ENCODE data around the gene SFTPD.
"Not testable (repeated sequence)": the region's sequence is repeated elsewhere in the genome, so short reads cannot be mapped to it uniquely, and the experiment has no call there.

Gene SFTPD

DNA sequence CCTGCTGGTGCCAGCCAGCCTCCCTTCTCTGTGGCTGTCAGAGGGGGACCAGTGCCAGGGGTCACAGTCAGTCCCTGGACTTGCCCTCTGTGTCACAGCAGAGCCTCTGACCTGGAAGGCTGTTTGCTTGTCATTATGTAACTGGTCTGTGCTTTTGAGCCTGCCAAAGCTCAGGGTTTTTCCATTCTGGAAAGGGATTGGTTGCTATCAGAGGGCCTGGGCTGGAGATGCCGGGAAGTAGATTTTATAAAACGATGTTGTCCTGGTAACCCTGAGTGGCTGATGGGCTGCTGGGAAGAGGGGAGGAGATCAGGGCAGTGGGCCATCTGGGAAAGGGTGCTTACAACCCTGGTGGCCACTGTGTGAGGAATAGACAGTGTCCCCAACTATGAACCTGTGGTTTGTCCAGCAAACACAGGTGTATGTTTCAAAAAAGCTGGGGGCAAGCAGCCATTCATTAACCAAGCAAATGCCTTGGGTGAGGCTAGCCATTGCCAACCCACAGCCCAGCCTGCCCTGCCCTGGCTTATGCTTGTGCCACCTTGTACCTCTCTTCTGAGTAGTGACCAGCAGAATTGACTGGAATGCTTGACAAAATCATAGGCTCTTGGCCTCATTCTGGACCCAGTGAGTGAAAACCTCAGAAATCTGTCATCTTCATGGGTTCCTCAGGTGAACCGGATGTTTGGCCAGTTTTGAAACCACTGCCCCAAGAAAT lies 21.6 kb downstream of the SFTPD start:
- no CpG with 5 or more reads among the region's 3 CpGs for WGBS (ENCODE audit: extremely low coverage, insufficient coverage, low lambda C conversion rate)
- no peak overlapping the region for H3K9ac ChIP-seq (ENCODE audit: low read length)
- H3K27me3 ChIP-seq (ENCODE audit: insufficient read depth, low read length, poor library complexity): no peaks in the 10 kb centered on the region
- H3K23ac ChIP-seq (ENCODE audit: low read length): no peak overlapping the region
- H2BK5ac ChIP-seq (ENCODE audit: low read length): no peak overlapping the region
- H3K4me2 ChIP-seq (ENCODE audit: low read length): no peak overlapping the region
- no peak overlapping the region for H3K27ac ChIP-seq (ENCODE audit: low read depth, low read length)
- H3K36me3 ChIP-seq (ENCODE audit: control insufficient read depth, insufficient read depth, low read length): no peaks in the 10 kb centered on the region
- H3K56ac ChIP-seq (ENCODE audit: low read length): no peak overlapping the region
- H3K18ac ChIP-seq (ENCODE audit: low read length): no peak overlapping the region
- no peak overlapping the region for H4K8ac ChIP-seq (ENCODE audit: low read depth, low read length)
- no peaks in the 10 kb centered on the region for H3K4me1 ChIP-seq (ENCODE audit: control insufficient read depth, low read depth, low read length)
- no peak overlapping the region for H2AK5ac ChIP-seq (ENCODE audit: low read length)
- no peak overlapping the region for H4K5ac ChIP-seq (ENCODE audit: low read length)
- H3K4me3 ChIP-seq (ENCODE audit: low read length): no peak overlapping the region
- H3K79me2 ChIP-seq (ENCODE audit: control insufficient read depth, insufficient read depth, low read length): no peaks in the 10 kb centered on the region
- H2BK120ac ChIP-seq (ENCODE audit: low read depth, low read length): no peak overlapping the region
- no peaks in the 10 kb centered on the region for H3K79me1 ChIP-seq (ENCODE audit: low read length)
- no peak overlapping the region for H3K4ac ChIP-seq (ENCODE audit: low read depth, low read length)
- no peak overlapping the region for H2BK15ac ChIP-seq (replicated peaks; ENCODE audit: low read depth)
- no peak for DNase-seq

DNA sequence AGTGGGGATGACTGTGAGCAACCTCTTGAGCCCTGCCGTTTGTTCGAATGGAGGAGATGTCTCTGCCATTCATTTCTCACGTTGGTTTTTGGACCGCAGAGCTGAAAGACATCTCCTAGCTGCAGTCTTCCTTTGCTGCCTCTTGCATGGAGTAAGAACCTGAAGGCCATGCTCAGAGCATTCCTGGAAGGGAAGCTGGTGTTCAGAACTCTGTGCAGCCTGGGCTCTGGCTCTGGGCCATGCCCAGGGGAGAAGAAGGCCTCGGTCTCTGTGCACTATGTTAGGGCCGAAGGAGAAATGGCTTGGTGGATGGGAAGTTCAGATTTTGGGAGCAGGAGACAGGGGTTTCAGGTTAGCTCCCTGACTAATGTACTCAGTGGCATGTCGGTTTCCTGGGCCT lies 22.9 kb downstream of the SFTPD start:
- Histone ChIP-seq H3K79me2 (ENCODE audit: control insufficient read depth, insufficient read depth, low read length) (no peaks in the 10 kb centered on the region), H3K9ac (ENCODE audit: low read length) (no peak overlapping the region), H2BK15ac (replicated peaks; ENCODE audit: low read depth) (no peak overlapping the region), H3K56ac (ENCODE audit: low read length) (no peak overlapping the region), H4K5ac (ENCODE audit: low read length) (no peak overlapping the region), H2AK5ac (ENCODE audit: low read length) (no peak overlapping the region), H3K36me3 (ENCODE audit: control insufficient read depth, insufficient read depth, low read length) (no peaks in the 10 kb centered on the region), H3K4ac (ENCODE audit: low read depth, low read length) (no peak overlapping the region), H4K8ac (ENCODE audit: low read depth, low read length) (no peak overlapping the region), H3K4me2 (ENCODE audit: low read length) (no peak overlapping the region), H3K4me3 (ENCODE audit: low read length) (no peak overlapping the region), H3K18ac (ENCODE audit: low read length) (no peak overlapping the region), H2BK120ac (ENCODE audit: low read depth, low read length) (no peak overlapping the region), H3K79me1 (ENCODE audit: low read length) (no peaks in the 10 kb centered on the region), H2BK5ac (ENCODE audit: low read length) (no peak overlapping the region), H3K27ac (ENCODE audit: low read depth, low read length) (no peak overlapping the region), H3K4me1 (ENCODE audit: control insufficient read depth, low read depth, low read length) (no peaks in the 10 kb centered on the region), H3K27me3 (ENCODE audit: insufficient read depth, low read length, poor library complexity) (no peaks in the 10 kb centered on the region), H3K23ac (ENCODE audit: low read length) (no peak overlapping the region)
- WGBS (ENCODE audit: extremely low coverage, insufficient coverage, low lambda C conversion rate): no CpG with 5 or more reads among the region's 7 CpGs
- no peak for DNase-seq

DNA sequence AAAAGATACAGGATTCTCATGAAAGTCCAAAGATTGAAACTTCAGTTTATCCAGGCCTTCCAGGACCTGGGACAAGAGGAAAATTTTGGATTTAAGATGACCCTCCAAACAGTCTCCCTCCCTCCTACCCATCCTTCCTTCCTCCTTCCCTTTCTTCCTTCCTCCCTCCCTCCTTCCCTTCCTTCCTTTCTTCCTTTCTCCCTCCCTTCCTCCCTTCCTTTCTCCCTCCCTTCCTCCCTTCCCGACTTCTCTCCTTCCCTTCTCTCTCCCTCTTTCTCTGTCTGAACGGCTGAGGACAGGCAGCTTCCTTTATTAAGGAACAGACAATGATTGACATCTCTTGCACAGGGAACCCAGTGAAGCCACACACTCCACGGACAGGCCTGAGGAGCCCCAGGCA lies 23.3 kb downstream of the SFTPD start:
- H2AK5ac ChIP-seq (ENCODE audit: low read length): no peak overlapping the region
- H3K4ac ChIP-seq (ENCODE audit: low read depth, low read length): no peak overlapping the region
- H4K5ac ChIP-seq (ENCODE audit: low read length): no peak overlapping the region
- no peak overlapping the region for H2BK120ac ChIP-seq (ENCODE audit: low read depth, low read length)
- DNase-seq: no peak
- no peak overlapping the region for H3K4me3 ChIP-seq (ENCODE audit: low read length)
- WGBS (ENCODE audit: extremely low coverage, insufficient coverage, low lambda C conversion rate): no CpG with 5 or more reads among the region's 3 CpGs
- no peak overlapping the region for H3K27ac ChIP-seq (ENCODE audit: low read depth, low read length)
- H3K9ac ChIP-seq (ENCODE audit: low read length): no peak overlapping the region
- H3K79me2 ChIP-seq (ENCODE audit: control insufficient read depth, insufficient read depth, low read length): no peaks in the 10 kb centered on the region
- no peak overlapping the region for H2BK5ac ChIP-seq (ENCODE audit: low read length)
- no peaks in the 10 kb centered on the region for H3K27me3 ChIP-seq (ENCODE audit: insufficient read depth, low read length, poor library complexity)
- H3K36me3 ChIP-seq (ENCODE audit: control insufficient read depth, insufficient read depth, low read length): no peaks in the 10 kb centered on the region
- H2BK15ac ChIP-seq (replicated peaks; ENCODE audit: low read depth): no peak overlapping the region
- no peak overlapping the region for H3K23ac ChIP-seq (ENCODE audit: low read length)
- no peak overlapping the region for H4K8ac ChIP-seq (ENCODE audit: low read depth, low read length)
- no peak overlapping the region for H3K18ac ChIP-seq (ENCODE audit: low read length)
- no peaks in the 10 kb centered on the region for H3K79me1 ChIP-seq (ENCODE audit: low read length)
- no peaks in the 10 kb centered on the region for H3K4me1 ChIP-seq (ENCODE audit: control insufficient read depth, low read depth, low read length)
- no peak overlapping the region for H3K4me2 ChIP-seq (ENCODE audit: low read length)
- H3K56ac ChIP-seq (ENCODE audit: low read length): no peak overlapping the region

- no peaks in the 10 kb centered on the region for H3K4me1 ChIP-seq (ENCODE audit: control insufficient read depth, low read depth, low read length)
- no peak overlapping the region for H2AK5ac ChIP-seq (ENCODE audit: low read length)
- H3K27ac ChIP-seq (ENCODE audit: low read depth, low read length): no peak overlapping the region
- no peak overlapping the region for H3K4ac ChIP-seq (ENCODE audit: low read depth, low read length)
- H2BK5ac ChIP-seq (ENCODE audit: low read length): no peak overlapping the region
- no peak overlapping the region for H2BK120ac ChIP-seq (ENCODE audit: low read depth, low read length)
- no peak overlapping the region for H3K18ac ChIP-seq (ENCODE audit: low read length)
- no peak overlapping the region for H3K4me3 ChIP-seq (ENCODE audit: low read length)
- H3K23ac ChIP-seq (ENCODE audit: low read length): no peak overlapping the region
- no peaks in the 10 kb centered on the region for H3K27me3 ChIP-seq (ENCODE audit: insufficient read depth, low read length, poor library complexity)
- no CpG with 5 or more reads among the region's 8 CpGs for WGBS (ENCODE audit: extremely low coverage, insufficient coverage, low lambda C conversion rate)
- no peak overlapping the region for H4K5ac ChIP-seq (ENCODE audit: low read length)
- H3K56ac ChIP-seq (ENCODE audit: low read length): no peak overlapping the region
- H2BK15ac ChIP-seq (replicated peaks; ENCODE audit: low read depth): no peak overlapping the region
- no peak overlapping the region for H3K4me2 ChIP-seq (ENCODE audit: low read length)
- no peak for DNase-seq
- no peaks in the 10 kb centered on the region for H3K79me2 ChIP-seq (ENCODE audit: control insufficient read depth, insufficient read depth, low read length)
- no peak overlapping the region for H4K8ac ChIP-seq (ENCODE audit: low read depth, low read length)
- no peaks in the 10 kb centered on the region for H3K36me3 ChIP-seq (ENCODE audit: control insufficient read depth, insufficient read depth, low read length)
- H3K9ac ChIP-seq (ENCODE audit: low read length): no peak overlapping the region
- H3K79me1 ChIP-seq (ENCODE audit: low read length): no peaks in the 10 kb centered on the region
Observed at GRCh38 chr10:79923669-79924068, 25.2 kb downstream of the SFTPD start.

DNA sequence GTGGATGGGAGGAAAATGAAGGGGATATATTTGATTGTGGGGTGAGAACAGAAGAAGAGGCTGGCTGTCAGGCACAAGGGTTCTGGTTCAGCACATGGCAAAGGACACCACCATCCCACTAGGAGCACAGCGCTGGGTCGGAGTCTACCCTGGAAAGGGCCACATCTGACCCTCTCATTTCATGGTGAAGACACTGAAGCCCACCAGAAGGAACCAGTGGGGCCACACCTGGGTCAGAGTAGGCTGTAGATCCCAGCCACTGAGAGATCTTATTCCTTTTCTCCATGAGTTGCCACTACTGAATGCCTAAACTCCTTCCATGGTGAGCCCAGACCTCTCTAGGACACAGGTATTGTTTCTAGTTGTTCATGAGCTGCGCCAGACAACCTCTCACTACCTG lies 25.8 kb downstream of the SFTPD start:
- DNase-seq: no peak
- no peak overlapping the region for H3K23ac ChIP-seq (ENCODE audit: low read length)
- WGBS (ENCODE audit: extremely low coverage, insufficient coverage, low lambda C conversion rate): no CpG with 5 or more reads among the region's 3 CpGs

DNA sequence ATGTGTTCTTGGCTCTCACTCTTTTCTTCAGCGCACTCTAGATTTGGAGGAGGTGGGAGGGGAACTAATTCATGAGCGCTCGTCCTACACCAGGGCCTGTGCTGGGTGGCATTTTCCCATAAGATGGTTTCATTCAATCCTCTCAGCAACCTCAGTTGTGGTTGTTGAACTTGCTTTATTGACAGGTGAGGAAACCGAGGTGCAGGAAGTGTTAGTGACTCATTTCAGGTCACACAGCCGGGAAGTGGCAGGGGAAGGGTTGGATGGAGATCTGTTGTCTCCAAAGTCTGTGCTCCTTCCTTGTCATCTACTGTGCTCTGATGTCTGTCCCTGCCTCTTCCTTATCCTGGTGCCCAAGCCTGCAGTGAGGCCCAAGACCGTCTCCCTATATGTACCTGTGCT lies 26.9 kb downstream of the SFTPD start:
- not testable (repeated sequence) for H3K27ac ChIP-seq (ENCODE audit: low read depth, low read length); H2AK5ac ChIP-seq (ENCODE audit: low read length); H3K23ac ChIP-seq (ENCODE audit: low read length); H2BK120ac ChIP-seq (ENCODE audit: low read depth, low read length); DNase-seq; H2BK15ac ChIP-seq (replicated peaks; ENCODE audit: low read depth); H3K18ac ChIP-seq (ENCODE audit: low read length); H3K56ac ChIP-seq (ENCODE audit: low read length); H4K8ac ChIP-seq (ENCODE audit: low read depth, low read length); H4K5ac ChIP-seq (ENCODE audit: low read length); H3K9ac ChIP-seq (ENCODE audit: low read length); H3K36me3 ChIP-seq (ENCODE audit: control insufficient read depth, insufficient read depth, low read length); H3K4me1 ChIP-seq (ENCODE audit: control insufficient read depth, low read depth, low read length); H3K27me3 ChIP-seq (ENCODE audit: insufficient read depth, low read length, poor library complexity); H3K4ac ChIP-seq (ENCODE audit: low read depth, low read length); H3K4me2 ChIP-seq (ENCODE audit: low read length); H2BK5ac ChIP-seq (ENCODE audit: low read length); H3K79me1 ChIP-seq (ENCODE audit: low read length); H3K79me2 ChIP-seq (ENCODE audit: control insufficient read depth, insufficient read depth, low read length); H3K4me3 ChIP-seq (ENCODE audit: low read length)
- WGBS (ENCODE audit: extremely low coverage, insufficient coverage, low lambda C conversion rate): no CpG with 5 or more reads among the region's 6 CpGs

More for the DNA sequence above, 25.8 kb downstream of the SFTPD start:
- H3K18ac ChIP-seq (ENCODE audit: low read length): no peak overlapping the region
- no peak overlapping the region for H2BK5ac ChIP-seq (ENCODE audit: low read length)
- H3K4me2 ChIP-seq (ENCODE audit: low read length): no peak overlapping the region
- H2BK15ac ChIP-seq (replicated peaks; ENCODE audit: low read depth): no peak overlapping the region
- H4K8ac ChIP-seq (ENCODE audit: low read depth, low read length): no peak overlapping the region
- H3K79me2 ChIP-seq (ENCODE audit: control insufficient read depth, insufficient read depth, low read length): no peaks in the 10 kb centered on the region
- no peaks in the 10 kb centered on the region for H3K27me3 ChIP-seq (ENCODE audit: insufficient read depth, low read length, poor library complexity)
- no peak overlapping the region for H3K27ac ChIP-seq (ENCODE audit: low read depth, low read length)
- H3K79me1 ChIP-seq (ENCODE audit: low read length): no peaks in the 10 kb centered on the region
- H2BK120ac ChIP-seq (ENCODE audit: low read depth, low read length): no peak overlapping the region
- H3K36me3 ChIP-seq (ENCODE audit: control insufficient read depth, insufficient read depth, low read length): no peaks in the 10 kb centered on the region
- no peak overlapping the region for H3K4me3 ChIP-seq (ENCODE audit: low read length)
- H3K9ac ChIP-seq (ENCODE audit: low read length): no peak overlapping the region
- H4K5ac ChIP-seq (ENCODE audit: low read length): no peak overlapping the region
- no peak overlapping the region for H3K4ac ChIP-seq (ENCODE audit: low read depth, low read length)
- H3K4me1 ChIP-seq (ENCODE audit: control insufficient read depth, low read depth, low read length): no peaks in the 10 kb centered on the region
- no peak overlapping the region for H3K56ac ChIP-seq (ENCODE audit: low read length)
- no peak overlapping the region for H2AK5ac ChIP-seq (ENCODE audit: low read length)
